HepG2 (cell line): Measurements from ENCODE around the gene RPL41. TPM values are rescaled to one million over a fixed set of nuclear protein-coding genes. Genes with fewer than 3 reads are reported as not detected.

Experiments used
- ARNT2 ChIP-seq: sonication (generic); formaldehyde crosslinking; IDR thresholded peaks from 2 replicates; pipeline ENCODE4 v1.8.0; 2022; ENCODE audit warnings: mild to moderate bottlenecking, low read depth, missing genetic modification reagents, moderate library complexity
- ASH2L ChIP-seq: fragments of 300-600, 200-600 bp; sonication (generic); IDR thresholded peaks from 2 replicates; pipeline ENCODE4 v1.7.0; 2017; ENCODE audit warnings: low read depth, mild to moderate bottlenecking, moderate library complexity, mixed read lengths, low read length; ENCODE audit not compliant: insufficient read length
- DMAP1 ChIP-seq: IDR thresholded peaks from 2 replicates; pipeline ENCODE4 v1.6.1; 2016
- FOXP4 ChIP-seq: sonication (generic); formaldehyde crosslinking; IDR thresholded peaks from 2 replicates; pipeline ENCODE4 v1.4.0; 2020; ENCODE audit warnings: missing genetic modification reagents
- GZF1 ChIP-seq: sonication (generic); formaldehyde crosslinking; IDR thresholded peaks from 2 replicates; pipeline ENCODE4 v1.5.1; 2020; ENCODE audit warnings: mild to moderate bottlenecking, missing genetic modification reagents
- HMGXB3 ChIP-seq: sonication (generic); formaldehyde crosslinking; IDR thresholded peaks from 2 replicates; pipeline ENCODE4 v1.4.0; 2020; ENCODE audit warnings: missing genetic modification reagents, borderline replicate concordance
- HOXD1 ChIP-seq: sonication (generic); formaldehyde crosslinking; IDR thresholded peaks from 2 replicates; pipeline ENCODE4 v1.5.0; 2020; ENCODE audit warnings: missing genetic modification reagents
- KLF9 ChIP-seq: IDR thresholded peaks from 2 replicates; pipeline ENCODE4 v1.6.1; 2016; ENCODE audit warnings: low read depth
- NKX3-1 ChIP-seq: sonication (generic); formaldehyde crosslinking; IDR thresholded peaks from 2 replicates; pipeline ENCODE4 v1.5.0; 2020; ENCODE audit warnings: missing genetic modification reagents
- RARG ChIP-seq: sonication (generic); formaldehyde crosslinking; IDR thresholded peaks from 2 replicates; pipeline ENCODE4 v1.4.0; 2020; ENCODE audit warnings: low read depth, mild to moderate bottlenecking, missing genetic modification reagents
- RBM22 ChIP-seq: fragments of 200-400 bp; formaldehyde crosslinking; optimal IDR thresholded peaks from 2 replicates; pipeline ENCODE3; 2017; ENCODE audit warnings: mild to moderate bottlenecking, low read length, moderate library complexity
- SMAD9 ChIP-seq: sonication (generic); formaldehyde crosslinking; IDR thresholded peaks from 2 replicates; pipeline ENCODE4 v1.5.1; 2020; ENCODE audit warnings: mild to moderate bottlenecking, missing genetic modification reagents
- THAP7 ChIP-seq: sonication (generic); formaldehyde crosslinking; IDR thresholded peaks from 2 replicates; pipeline ENCODE4 v1.8.1; 2023; ENCODE audit warnings: mild to moderate bottlenecking, missing genetic modification reagents
- UBTF ChIP-seq: sonication (generic); formaldehyde crosslinking; IDR thresholded peaks from 2 replicates; pipeline ENCODE4 v1.4.0; 2020; ENCODE audit warnings: mild to moderate bottlenecking, missing genetic modification reagents
- ZC3H13 ChIP-seq: sonication (generic); formaldehyde crosslinking; IDR thresholded peaks from 2 replicates; pipeline ENCODE4 v1.8.1; 2023; ENCODE audit warnings: mild to moderate bottlenecking, missing genetic modification reagents, moderate library complexity
- ZNF205 ChIP-seq: IDR thresholded peaks from 2 replicates; pipeline ENCODE4 v1.6.1; 2018; ENCODE audit warnings: missing biosample characterization, missing genetic modification reagents
- ZNF670 ChIP-seq: sonication (generic); formaldehyde crosslinking; IDR thresholded peaks from 2 replicates; pipeline ENCODE4 v1.8.0; 2022; ENCODE audit warnings: mild to moderate bottlenecking, missing genetic modification reagents, borderline replicate concordance
- ZNF747 ChIP-seq: sonication (generic); formaldehyde crosslinking; IDR thresholded peaks from 2 replicates; pipeline ENCODE4 v1.8.1; 2023; ENCODE audit warnings: missing genetic modification reagents, mild to moderate bottlenecking, borderline replicate concordance
- polyA plus RNA-seq, 8 experiments: library from polyadenylated mRNA; depleted of rRNA in 3 of 8; stranded (reverse) in 7 of 8; unstranded in 1 of 8; fragments of >200 nt; fragmentation: Illumina TruSeq in 4 of 8; extraction: Trizol in 4 of 8; gene quantifications; 2 replicates each; pipeline versions ENCODE4 v1.2.1 to v1.2.3, GENCODE V29; 2011 to 2016; ENCODE audit warnings: low read depth in 4 of 8, missing spikeins in 1 of 8, mixed read lengths in 1 of 8; ENCODE audit not compliant: insufficient read depth in 1 of 8
- total RNA-seq, 5 experiments: library from RNA; depleted of rRNA; stranded (reverse); fragments of >200 nt; fragmentation: Illumina TruSeq; extraction: Trizol; gene quantifications; 2 replicates each; pipeline ENCODE4 v1.2.3, GENCODE V29; 2016; ENCODE audit warnings: low read depth in 1 of 5

RPL41 gene
- total and polyA plus RNA-seq, 2 of the 13 experiments (the other 11 are each of a cell fraction or from before 2014, with no cell fraction given) = 4,012 to 7,670 TPM

- TF ChIP-seq ZNF747 (CRISPR knock-in tag) = 0 out of 2 replicates have a peak, but pooled peaks have one; percentile 61
- peak; percentile 23; the same call in 1 of the 2 replicates for TF ChIP-seq UBTF (CRISPR knock-in tag)
- TF ChIP-seq ZNF205 (CRISPR knock-in tag) = 0 out of 2 replicates have a peak, but pooled peaks have one; percentile 17
- no peak for TF ChIP-seq RARG (CRISPR knock-in tag)
- TF ChIP-seq ZNF670 (CRISPR knock-in tag) = peak; percentile 39; the same call in 1 of the 2 replicates
- no peak for TF ChIP-seq GZF1
- TF ChIP-seq HOXD1 (CRISPR knock-in tag) = 0 out of 2 replicates have a peak, but pooled peaks have one; percentile 23
- TF ChIP-seq RBM22 = no peak
- TF ChIP-seq THAP7 (CRISPR knock-in tag) = peak; percentile 81; the same call in 1 of the 2 replicates
- TF ChIP-seq KLF9 (CRISPR knock-in tag) = no peak
- peak; percentile 28; the same call in 1 of the 2 replicates for TF ChIP-seq DMAP1 (CRISPR knock-in tag)
- 0 out of 2 replicates have a peak, but pooled peaks have one; percentile 25 for TF ChIP-seq SMAD9 (CRISPR knock-in tag)
- TF ChIP-seq FOXP4 (CRISPR knock-in tag) = peak; percentile 72
- TF ChIP-seq ZC3H13 (CRISPR knock-in tag) = 0 out of 2 replicates have a peak, but pooled peaks have one; percentile 28
- TF ChIP-seq HMGXB3 = 0 out of 2 replicates have a peak, but pooled peaks have one; percentile 62
- TF ChIP-seq ASH2L = peak; percentile 61
- TF ChIP-seq NKX3-1 = 0 out of 2 replicates have a peak, but pooled peaks have one; percentile 46
- TF ChIP-seq ARNT2 (CRISPR knock-in tag) = no peak
These were observed 35.8 kb downstream of the RPL41 start, which contains the start of gene MYL6B (continued) for GRCh38 chr12:56152132-56152755.
